ENCODE measurements around the gene DYRK3. TPM values are rescaled to one million over a fixed set of nuclear protein-coding genes. Genes with fewer than 3 reads are reported as not detected.
A peak's percentile ranks its signal among the peaks of the same experiment; 100 is the strongest.

DYRK3 gene
- total RNA-seq, 1 donor from 2014 or later, result 6.1 TPM

- ATAC-seq, result no peak
Observed at GRCh38 chr1:206661161-206661820, 26.0 kb downstream of the DYRK3 start.

- no peak for ATAC-seq
Observed at GRCh38 chr1:206662396-206663092, 27.2 kb downstream of the DYRK3 start.

GRCh38 chr1:206663362-206663761 is 28.0 kb downstream of the DYRK3 start:
- ATAC-seq, result no peak

DNA sequence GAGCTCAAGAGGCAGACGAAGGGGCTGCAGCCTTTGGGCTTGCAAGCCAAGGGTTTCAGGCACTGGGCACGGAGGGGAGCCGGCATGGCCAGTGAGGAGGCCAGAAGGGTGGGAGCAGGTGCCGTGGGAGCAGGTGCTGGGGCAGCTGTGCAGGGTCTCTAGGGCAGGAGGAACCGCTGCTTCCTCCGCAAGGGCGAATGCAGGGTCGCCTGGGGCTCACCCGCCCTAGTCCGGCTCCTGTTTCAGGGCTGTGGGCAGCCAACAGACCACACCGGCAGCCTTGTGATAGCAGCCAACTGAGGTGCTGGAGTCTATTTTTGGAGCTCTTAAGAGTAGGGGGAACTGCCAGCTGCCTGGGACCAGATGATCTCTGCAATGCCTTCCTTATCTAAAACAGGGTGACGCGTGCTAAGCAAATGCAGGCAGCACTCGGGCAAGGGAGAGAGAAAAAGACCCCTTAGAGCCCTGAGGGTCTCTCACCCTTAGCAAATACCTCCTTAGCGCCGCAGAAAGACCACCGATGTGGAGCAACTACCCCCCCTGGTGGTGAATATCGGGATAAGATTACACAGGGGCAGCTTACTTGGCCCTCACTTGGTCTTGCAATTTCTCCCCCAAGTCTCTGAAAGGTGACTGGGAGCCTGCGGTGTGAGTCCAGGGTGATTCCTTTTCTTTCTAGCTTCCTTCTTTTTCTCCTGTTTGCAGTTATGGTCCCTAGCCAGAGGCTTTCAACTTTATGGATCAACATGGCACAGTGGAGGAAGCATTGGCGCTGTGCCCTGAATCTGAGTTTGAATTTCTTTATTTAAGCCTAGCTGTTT is 28.7 kb downstream of the DYRK3 start:
- peak; percentile 61 for ATAC-seq

DNA sequence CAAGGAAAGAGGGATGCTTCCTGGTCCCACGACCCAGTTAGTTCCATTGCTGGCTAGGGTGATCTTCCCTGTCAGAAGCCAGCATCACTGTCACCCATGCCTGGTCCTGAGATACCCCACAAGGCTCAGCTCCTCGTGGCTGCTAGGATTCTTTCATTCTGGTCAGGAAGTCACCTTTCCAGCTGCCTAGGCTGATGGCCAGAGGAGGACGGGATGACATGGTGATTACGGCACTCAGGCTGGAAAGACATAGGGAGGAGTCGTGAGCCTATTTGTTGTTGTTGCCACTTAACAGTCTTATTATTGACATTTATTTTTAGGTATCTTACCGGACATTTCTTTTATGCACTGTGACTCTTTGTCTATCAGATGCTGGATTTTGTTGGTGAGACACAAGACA is 29.4 kb downstream of the DYRK3 start:
- ATAC-seq, result no peak

DNA sequence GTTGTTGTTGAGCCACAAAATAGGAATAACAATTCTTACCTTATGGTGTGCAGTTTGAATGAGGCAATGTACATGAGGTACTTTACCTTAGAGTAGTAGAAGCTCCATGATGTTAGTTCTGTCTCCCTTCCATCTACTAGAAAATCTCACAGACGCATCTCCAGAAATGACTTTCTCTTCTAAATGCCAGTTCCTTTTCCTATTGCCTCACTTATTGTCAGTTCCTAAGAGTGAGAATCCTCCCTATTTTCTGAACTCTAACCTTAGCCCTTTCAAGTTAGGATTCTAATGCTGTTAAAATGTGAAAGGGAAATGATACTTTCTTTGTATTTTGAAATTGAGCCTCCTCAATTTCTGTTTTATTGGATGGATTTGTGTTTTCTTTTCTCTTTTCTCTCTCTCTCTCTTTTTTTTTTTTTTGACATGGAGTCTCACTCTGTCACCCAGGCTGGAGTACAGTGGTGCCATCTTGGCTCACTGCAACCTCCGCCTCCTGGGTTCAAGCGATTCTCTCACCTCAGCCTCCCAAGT is 30.8 kb downstream of the DYRK3 start:
- ATAC-seq, result no peak

GRCh38 chr1:206666954-206667665 is 31.8 kb downstream of the DYRK3 start:
- no peak for ATAC-seq

DNA sequence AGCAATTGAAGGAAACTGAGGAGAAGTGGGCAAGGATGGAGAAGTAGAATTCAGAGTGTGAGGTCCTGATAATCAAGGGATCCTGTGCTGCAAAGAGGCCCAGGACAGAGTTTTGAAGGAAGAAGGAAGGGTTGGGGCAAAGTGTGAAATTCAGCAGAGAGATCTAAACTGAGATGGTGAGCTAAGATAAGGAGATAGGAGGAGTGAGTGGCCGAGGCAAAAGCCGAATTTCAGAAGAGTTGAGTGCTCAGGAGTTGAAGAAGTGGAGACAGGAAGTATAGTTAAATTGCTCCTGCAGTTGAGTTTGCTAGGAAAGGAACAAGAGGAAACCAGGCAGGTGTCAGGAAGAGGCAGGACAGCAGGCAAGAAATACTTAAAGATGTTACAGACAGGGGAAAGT is 33.0 kb downstream of the DYRK3 start:
- ATAC-seq, result no peak

- no peak for ATAC-seq
Observed at GRCh38 chr1:206668874-206669410, 33.6 kb downstream of the DYRK3 start.

DNA sequence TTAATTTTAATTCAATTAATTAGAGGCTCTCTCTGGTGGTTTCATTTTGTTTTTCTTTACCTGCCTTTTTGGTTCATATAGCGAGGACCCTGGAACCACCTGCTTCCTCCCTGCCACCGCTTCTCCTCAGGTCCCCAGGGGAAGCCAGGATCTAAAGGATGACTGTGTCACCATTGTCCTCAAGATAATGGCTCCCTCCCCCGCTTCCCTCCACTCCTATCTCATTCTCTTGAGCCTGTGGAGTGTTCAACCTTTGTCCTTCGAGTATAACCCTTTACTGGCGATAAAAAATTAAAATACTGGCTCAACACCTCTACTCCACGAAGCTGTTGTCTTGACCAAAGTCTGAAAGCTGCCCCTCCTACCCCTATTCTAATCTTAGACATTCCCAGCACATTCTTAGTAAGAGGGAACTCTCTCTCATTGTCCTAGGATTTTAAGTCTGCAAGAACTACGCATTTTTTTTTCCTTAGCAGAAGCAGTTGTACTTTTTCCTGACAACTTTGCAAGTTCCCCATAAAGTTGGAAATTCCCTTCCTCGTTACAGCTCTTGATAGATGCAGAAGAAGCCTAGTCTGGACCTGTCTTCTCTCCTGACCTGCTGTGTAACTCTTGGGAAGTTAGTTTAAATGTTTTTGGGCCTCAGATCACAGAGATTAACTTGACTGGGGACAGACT is 36.8 kb downstream of the DYRK3 start:
- no peak for ATAC-seq

DNA sequence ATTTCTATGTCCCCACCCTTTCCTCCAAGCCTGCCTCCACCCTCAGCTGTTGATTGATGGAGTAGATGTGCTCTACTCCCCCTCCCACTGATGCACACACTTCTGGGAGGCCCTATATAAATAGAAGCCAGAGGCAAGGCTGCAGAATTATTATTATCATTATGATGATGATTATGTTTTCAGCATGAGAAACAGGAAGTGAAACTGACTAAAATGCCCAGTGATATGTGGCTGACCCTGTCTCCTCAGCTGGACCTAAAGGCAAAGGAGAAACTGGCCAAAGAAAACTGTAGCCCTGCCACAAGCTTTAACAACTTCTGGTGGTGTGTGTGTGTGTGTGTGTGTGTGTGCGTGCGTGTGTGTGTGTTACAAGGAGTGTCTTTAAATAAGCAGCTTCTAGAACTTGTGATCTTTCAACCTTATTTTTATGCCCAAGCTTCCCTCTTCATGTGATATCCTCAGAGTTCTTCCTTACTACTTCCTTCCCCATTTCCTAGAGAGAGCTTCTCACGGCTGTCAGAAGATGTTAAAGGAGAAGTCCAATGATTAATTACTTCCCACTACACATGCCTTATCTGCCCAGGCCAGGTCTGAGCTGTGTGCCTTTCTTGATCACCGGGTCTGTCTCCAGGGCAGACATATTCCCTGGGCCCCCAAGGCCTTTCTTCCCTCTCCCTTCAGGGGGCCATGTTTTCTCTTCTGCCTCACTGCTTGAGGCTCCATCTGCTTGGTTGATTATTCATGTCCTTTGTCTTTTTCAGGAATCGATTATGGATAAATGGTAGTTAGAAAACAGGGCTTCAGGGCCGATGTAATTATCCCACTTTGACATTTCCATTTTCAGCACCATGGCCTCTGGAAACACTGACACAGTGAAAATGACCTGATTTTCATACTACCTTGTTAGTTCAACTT is 37.8 kb downstream of the DYRK3 start:
- ATAC-seq, result no peak

- ATAC-seq, result no peak
Observed at GRCh38 chr1:206674236-206674635, 38.9 kb downstream of the DYRK3 start.

- ATAC-seq, result peak; percentile 93
Observed at GRCh38 chr1:206674745-206675175, 39.4 kb downstream of the DYRK3 start.

- ATAC-seq, result no peak
Observed at GRCh38 chr1:206676499-206676898, 41.2 kb downstream of the DYRK3 start.

DNA sequence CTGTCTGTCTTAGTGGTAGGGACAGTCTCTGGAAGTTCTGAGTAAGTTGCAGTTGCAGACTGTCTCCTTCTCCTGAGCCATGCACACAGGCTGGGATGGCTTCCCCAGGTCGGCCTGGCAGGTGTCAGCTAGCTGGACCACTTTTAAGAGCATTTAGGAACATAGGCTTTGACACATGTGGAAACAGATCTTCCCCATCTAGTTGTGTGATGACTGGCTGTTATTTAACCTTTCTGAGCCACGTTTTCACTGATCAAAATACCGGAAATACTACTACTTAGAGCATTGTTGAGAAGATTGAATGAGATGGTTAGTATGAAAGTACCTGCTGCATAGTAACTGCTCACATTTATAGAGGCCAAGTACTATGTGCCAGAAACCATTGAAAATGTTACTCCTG is 43.2 kb downstream of the DYRK3 start:
- ATAC-seq, result no peak

- peak; percentile 7 for ATAC-seq
Observed at GRCh38 chr1:206679738-206680211, 44.4 kb downstream of the DYRK3 start.

DNA sequence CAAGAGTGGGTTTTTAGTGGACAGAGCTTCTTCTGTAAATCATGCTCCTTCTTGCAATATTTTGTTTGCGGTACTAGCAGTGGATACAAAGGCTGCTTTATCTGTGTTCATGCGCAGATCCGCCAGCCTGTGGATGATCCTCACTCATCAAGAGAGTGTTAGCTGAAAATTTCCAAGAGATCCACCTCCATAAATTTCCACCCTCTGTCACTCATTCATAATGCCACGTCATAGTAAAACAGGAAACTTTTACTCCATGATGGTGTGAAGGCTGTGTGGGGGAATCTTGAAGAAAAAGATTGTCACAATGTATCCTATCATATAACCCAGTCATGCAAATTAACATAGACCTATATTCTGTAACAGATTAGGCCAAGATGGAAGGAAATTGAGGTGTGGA is 44.9 kb downstream of the DYRK3 start:
- ATAC-seq, result no peak

- no peak for ATAC-seq
Observed at GRCh38 chr1:206681359-206681758, 46.0 kb downstream of the DYRK3 start.

- no peak for ATAC-seq
Observed at GRCh38 chr1:206682111-206682510, 46.8 kb downstream of the DYRK3 start.

GRCh38 chr1:206683313-206683712 is 48.0 kb downstream of the DYRK3 start:
- ATAC-seq, result no peak
